ELR (cell line): ENCODE measurements around the gene STRN4.
"Not testable (repeated sequence)": the region's sequence is repeated elsewhere in the genome, so short reads cannot be mapped to it uniquely, and the experiment has no call there.

ENCODE experiments used
- DNase-seq: peaks from one replicate; pipeline ENCODE4 v3.0.0-alpha.2; 2015; ENCODE audit warnings: low read depth

STRN4 gene, protein sequence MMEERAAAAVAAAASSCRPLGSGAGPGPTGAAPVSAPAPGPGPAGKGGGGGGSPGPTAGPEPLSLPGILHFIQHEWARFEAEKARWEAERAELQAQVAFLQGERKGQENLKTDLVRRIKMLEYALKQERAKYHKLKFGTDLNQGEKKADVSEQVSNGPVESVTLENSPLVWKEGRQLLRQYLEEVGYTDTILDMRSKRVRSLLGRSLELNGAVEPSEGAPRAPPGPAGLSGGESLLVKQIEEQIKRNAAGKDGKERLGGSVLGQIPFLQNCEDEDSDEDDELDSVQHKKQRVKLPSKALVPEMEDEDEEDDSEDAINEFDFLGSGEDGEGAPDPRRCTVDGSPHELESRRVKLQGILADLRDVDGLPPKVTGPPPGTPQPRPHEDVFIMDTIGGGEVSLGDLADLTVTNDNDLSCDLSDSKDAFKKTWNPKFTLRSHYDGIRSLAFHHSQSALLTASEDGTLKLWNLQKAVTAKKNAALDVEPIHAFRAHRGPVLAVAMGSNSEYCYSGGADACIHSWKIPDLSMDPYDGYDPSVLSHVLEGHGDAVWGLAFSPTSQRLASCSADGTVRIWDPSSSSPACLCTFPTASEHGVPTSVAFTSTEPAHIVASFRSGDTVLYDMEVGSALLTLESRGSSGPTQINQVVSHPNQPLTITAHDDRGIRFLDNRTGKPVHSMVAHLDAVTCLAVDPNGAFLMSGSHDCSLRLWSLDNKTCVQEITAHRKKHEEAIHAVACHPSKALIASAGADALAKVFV

DNA sequence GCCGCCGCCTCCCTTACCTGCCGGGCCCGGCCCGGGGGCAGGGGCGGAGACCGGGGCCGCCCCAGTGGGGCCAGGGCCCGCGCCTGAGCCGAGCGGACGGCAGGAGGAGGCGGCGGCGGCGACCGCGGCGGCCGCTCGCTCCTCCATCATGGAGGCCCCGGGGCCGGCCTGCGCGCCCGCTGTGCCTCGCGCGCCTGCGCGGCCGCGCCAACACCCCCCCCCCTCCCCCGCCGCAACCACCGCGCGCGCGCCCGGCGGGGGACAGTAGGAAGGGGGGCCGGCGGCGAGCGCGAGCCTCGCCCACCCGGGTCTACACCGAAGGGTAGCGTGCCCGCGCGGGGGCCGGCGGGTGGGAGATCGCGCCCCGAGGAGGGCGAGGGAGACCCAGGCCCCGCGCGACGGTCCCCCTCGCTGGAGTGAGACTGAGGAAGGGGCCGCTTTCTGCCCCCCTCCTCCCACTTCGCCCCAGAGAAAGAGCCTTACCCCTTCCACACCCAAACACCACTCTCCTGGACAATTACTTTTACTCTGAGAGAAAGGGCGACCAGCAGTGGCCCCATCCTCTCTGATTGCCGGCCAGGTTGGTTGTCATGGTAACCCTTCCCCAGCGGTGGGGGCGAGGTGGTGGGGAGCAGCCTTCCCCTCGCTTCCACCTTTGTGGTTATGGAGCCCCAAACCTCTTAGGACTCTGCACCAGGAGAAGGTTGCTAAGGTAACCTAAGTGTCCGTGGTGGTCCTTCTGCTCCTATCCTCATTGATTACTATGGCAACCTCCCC lies at the start of gene STRN4:
Gene STRN4 (minus strand): TSS at position 170 of the 777 bp plus-strand sequence. CDS start 20 bp downstream, at position 150.
- peak; percentile 67 for DNase-seq

DNA sequence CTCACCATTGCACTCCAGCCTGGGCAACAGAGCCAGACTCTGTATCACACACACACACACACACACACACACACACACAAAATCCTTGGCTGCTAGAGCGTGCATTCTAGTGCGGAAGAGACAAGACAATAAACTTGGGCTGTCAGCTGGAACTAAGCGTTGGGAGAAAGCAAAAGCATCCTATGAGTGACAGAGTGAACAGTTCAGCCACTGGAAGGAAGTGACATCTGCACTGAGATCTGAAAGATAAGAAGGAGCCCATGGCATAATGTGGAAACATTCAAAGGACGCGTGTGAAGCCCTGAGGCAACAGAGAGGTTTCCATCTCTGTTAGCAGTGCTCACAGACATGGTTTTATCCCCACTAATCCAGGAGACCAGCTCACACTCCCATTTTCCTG lies 45.7 kb upstream of the STRN4 start:
- DNase-seq, result peak; percentile 75

DNA sequence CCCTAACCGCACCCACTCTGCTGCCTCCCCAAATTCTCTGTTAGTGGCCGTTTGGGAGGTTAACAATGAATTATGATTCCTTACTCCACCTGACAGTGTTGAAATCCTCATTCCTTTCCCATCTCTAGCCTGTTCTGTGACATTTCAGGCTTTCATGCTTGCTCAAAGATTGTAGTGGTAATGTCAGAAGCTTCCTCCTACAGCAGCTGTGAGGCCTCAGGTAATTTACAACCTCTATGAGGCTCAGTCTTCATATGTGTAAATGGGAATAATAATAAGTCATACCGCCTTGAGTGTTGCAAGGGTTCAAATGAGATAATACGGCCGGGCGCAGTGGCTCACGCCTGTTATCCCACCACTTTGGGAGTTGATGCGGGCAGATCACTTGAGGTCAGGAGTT lies 43.1 kb upstream of the STRN4 start:
- no peak for DNase-seq

DNA sequence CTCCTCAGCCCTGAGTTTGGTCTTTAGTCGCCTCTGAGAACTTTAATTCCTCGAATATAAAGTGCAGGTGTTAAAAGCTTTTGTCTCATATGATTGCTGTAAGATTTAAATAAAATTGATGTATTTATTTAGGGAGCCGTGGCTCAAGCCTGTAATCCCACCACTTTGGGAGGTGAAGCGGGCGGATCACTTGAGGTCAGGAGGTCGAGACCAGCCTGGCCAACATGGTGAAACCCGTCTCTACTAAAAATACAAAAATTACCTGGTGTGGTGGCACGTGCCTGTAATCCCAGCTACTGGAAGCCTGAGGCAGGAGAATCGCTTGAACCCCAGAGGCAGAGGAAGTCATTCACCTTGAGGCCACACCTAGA lies 42.7 kb upstream of the STRN4 start:
- DNase-seq, result no peak

DNA sequence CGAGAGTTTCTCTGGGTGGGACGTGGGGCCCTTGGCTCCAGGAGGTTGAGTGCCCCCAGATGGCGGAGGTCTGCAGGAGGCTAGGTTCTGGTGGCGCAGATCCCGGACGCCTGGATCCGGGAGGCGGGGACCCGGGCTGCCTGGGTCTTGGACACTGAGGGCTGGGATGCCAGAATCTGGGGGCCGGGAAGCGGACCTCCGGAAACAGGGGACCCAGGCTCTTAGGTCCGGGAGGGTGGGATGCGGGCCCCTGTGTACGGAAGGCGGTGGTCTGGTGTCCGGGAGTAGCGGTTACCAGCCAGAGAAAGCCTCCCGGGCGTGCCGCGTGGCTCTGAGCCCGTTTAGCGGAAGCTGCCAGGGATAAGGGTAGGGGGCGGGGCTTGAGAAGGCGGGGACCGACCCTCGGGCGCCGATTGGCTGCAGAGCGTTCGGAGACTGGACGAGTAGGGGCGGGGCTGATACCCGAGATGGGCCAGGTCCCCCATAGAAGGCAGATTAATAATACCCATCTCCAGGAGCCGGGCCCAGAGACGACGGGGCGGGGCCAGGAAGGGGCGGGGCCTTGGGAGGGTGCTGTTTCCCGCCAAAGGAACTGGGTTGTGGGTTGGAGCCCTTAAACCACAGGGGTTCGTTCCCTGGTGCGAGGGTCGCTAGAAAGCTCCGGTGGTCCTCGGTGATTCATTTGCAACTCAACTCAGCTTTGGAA lies 42.2 kb upstream of the STRN4 start, which contains the start of gene SLC1A5:
Gene SLC1A5 (minus strand): TSS at position 333 of the 706 bp plus-strand sequence. CDS start 629 bp downstream, outside the sequence.
- DNase-seq, result peak; percentile 98

DNA sequence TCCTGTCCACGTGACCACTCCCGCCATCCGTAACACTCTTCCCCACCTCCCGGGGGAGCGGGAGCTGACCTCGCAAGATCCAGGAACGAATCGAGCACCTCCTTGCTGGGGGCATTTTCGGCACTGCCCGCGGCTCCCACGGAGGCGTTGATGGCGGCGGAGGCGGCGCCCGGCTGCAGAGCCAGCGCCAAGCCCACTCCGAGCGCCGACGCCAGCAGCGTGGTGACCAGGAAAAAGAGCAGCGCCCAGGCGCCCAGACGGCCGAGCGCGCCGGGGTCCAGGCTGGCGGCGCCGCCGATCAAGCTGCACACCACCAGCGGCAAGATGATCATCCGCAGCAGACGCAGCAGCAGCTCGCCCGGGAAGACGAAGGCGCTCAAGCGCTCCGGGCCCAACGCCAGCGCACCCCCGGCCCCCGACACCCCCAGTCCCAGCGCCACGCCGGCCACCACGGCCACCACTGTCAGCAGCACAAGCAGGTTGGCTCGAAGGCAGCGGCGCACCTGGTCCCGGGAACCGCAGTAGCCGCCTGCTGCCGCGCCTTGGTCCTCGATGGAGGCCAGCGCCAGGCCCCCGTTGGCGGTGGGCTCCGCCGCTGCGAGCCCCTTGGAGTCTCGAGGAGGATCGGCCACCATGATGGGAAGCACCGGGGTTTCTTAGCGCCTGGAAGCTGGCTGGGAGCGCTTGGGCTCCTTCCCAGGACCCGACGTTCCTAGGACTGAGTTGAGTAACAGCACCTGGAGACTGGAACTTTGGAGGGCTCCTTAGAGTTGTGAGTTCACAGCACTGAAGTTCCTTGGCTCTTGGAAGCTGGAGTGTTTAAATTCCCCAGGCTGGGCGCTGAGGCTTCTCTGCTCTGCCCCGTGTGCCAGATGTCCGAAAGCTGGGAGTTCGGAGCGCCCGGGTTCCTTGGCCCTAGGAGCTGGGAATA lies 41.3 kb upstream of the STRN4 start:
- DNase-seq, result peak; percentile 79

DNA sequence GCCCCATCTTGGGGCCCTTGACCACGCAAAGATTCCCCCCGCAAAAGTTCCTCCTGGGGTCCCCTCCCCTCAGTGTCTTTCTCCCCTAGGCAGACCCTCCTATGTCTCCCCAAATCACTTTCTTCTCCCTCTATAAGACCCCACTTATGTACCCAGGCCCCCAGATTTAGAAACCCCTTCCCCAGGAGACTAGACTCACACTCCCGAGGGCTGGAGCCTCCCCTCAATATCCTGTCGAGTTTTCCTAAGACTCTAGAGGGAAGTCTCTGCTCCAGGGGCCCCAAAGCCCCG lies 40.7 kb upstream of the STRN4 start:
- DNase-seq, result no peak

DNA sequence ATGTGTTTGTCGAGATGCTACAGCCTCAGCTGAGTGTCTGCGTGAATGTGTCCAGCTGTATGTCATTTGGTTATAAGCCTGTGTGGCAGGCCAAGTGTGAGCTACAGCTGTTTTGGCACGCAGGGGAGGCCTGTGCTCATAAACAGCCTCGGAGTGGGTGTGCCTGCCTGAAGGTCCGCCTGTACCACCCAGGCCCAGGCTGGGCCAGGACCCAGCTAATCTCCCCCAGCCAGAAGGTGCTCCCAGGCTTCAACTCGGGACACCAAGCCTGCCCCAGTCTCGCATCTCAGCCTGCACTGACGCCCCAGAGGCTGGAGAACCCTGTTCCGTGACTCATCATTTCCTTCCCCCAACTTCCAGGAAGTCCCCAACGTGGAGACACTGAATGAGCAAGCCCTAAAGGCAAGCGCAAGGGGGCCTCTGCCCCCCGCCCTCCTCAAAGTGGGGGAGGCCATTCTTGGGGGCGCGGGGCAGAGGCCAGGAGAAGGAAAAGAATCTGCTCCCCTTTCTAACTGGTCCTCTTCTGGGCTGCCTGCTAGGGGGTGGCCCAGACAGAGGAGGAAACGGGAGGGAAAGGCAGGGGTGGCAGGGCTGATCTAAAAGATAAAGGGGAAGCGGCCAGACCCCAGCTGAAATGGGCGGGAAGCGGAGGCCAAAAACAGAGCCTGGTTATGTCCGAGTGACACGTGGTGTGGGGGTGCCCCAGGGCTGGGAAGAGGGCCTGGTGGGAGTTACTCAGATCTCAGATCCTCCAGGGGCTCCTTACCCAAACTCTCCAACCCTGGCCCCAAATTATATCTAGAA lies 40.2 kb upstream of the STRN4 start:
- peak; percentile 94 for DNase-seq

DNA sequence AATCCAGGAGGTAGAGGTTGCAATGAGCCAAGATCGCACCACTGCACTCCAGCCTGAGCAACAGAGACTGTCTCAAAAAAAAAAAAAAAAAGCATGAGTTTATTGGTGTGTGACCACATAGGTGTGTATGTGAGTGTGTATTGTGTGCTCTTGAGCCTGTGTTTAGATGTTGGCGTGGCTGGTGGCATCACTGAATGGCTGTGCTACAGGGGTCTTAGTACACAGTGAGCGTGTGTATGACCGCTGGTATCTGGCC lies 39.7 kb upstream of the STRN4 start:
- no peak for DNase-seq

DNA sequence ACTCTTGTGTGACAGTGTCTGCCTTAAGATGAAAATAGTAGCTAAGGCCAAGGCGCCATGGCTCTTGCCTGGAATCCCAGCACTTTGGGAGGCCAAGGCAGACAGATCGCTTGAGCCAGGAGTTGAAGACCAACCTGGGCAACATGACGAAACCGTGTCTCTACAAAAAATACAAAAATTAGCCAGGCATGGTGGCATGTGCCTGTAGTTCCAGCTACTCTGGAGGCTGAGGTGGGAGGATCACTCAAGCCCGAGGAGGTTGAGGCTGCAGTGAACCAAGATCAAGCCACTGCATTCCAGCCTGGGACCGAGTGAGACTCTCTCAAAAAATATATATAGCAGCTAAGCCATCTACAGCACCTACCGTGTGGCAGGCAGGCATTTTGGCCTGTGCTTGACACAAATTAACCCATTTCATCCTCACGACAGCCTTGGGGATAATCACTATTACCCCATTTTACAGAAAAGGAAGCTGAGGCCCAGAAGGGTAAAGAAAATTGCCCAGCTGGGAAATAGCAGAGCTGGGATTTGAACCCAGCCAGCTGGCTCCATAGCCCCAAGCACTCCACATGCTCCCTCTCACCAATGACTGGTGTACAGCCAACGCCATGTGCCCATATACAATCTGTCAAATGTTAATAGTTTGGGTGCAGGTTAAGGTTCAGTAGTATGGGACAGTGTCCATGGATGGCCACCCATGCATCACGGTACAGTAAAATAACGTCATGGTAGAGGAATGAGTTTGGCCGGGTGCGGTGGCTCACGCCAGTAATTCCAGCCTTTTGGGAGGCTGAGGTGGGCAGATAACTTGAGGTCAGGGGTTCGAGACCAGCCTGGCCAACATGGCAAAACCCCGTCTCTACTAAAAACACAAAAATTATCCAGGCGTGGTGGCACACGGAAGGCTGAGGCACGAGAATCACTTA lies 39.1 kb upstream of the STRN4 start:
- DNase-seq, result no peak

DNA sequence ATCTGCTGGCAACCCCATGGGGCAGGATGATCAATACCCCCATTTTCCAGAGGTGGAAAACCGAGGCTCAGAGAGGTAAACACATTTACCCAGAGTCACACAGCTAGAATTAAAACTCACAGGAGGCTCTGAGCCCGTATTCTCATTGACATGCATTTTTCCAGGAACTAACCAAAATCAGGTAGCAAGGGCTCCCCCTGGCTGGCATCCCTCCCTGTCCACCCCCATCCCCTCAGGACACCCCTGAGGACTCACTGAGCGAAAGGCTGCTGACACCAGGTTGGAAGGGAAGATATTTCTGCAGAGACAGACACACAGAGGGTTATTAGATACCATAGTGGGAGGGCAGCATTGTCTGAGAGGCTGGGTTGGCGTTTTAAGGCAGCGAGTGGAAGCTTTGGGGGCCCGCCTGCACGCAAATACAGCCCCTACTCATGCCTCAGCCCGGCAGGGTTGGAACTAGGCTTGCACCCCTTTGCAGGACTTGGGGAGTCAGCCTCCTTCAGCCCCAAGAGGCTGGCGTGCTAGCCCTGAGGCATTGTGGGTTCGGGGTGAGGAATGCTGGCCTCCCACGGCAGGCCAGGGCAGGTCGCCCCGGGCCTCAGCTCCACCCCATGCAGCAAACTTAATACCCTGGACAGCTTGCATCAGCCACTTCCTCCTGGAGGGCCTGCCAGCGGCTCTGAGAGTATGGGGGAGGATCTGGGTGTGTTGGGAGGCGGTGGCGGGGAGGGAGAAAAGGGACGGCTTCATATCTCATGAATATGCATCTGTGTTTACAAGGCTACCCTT lies 38.2 kb upstream of the STRN4 start:
- peak; percentile 92 for DNase-seq

DNA sequence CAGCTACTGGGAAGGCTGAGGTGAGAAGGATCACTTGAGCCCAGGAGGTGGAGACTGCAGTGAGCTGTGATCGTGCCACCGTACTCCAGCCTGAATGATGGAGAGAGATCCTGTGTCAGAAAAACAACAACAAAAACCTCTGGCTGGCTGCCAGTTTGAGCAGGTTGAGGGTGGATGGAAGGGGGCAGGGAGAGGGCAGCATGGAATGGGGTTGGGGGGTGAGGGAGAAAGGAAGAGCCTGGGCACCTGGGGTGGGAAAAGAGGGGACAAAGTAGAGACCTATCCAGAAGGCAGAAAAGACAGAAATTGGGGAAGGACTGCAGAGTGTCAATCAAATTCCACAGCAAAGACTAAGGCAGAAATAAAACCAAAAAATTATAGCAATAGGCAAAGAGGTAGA lies 37.4 kb upstream of the STRN4 start:
- no peak for DNase-seq

DNA sequence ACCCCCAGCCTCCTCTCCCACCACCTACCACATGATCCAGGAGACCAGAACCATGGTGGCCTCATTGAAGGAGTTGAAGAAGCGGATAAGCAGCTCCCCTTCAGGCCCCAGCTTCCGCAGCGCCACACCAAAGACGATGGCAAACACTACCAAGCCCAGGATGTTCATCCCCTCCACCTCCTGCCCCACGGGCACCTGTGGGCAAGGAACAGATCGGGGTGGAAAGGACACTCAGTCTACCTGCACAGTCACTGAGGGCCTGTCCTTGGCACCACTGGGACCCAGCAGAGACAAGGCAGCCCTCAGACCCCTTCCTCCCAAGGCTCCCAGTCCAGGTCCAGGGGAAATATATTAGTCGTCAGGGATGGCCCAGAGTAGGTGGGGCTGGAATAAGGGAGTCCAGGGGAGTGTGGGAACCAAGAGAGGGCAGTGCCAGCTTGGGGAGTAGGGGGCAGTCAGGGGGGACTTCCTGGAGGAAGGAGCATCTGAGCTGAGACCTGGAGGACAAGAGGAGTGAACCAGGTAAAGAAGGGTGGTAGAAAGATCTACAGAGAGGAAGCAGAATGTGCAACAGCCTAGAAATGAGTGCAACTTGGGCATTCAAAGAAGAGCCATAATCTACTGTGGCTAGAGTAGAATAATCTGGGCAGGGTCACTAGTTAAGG lies 36.2 kb upstream of the STRN4 start:
- no peak for DNase-seq

DNA sequence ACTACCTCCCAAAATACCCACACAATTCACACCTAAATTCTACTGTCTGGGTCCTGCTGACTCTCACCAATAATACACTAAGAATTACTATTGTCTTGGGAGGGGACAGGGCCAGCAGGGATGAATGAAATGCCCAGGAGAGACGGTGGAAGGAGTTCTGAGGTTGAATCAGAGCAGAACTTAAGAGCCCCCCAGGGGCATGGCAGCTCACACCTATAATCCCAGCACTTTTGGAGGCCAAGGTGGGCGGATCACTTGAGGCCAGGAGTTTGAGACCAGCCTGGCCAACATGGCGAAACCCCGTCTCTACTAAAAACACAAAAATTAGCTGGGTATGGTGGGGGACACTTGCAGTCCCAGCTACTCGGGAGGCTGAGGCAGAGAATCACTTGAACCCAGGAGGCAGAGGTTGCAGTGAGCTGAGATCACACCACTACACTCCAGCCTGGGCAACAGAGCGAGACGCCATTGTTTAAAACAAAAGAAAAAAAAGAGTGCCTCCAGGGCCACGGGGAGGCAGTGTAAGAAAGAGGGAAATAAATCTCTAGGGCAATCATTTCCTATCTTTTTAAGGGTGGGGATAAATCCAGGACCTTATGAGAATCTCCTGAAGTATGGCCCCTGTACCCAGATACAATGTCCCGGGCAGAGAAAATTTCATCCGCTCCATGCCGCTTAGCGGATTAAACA lies 31.9 kb upstream of the STRN4 start:
- DNase-seq, result not testable (repeated sequence)

DNA sequence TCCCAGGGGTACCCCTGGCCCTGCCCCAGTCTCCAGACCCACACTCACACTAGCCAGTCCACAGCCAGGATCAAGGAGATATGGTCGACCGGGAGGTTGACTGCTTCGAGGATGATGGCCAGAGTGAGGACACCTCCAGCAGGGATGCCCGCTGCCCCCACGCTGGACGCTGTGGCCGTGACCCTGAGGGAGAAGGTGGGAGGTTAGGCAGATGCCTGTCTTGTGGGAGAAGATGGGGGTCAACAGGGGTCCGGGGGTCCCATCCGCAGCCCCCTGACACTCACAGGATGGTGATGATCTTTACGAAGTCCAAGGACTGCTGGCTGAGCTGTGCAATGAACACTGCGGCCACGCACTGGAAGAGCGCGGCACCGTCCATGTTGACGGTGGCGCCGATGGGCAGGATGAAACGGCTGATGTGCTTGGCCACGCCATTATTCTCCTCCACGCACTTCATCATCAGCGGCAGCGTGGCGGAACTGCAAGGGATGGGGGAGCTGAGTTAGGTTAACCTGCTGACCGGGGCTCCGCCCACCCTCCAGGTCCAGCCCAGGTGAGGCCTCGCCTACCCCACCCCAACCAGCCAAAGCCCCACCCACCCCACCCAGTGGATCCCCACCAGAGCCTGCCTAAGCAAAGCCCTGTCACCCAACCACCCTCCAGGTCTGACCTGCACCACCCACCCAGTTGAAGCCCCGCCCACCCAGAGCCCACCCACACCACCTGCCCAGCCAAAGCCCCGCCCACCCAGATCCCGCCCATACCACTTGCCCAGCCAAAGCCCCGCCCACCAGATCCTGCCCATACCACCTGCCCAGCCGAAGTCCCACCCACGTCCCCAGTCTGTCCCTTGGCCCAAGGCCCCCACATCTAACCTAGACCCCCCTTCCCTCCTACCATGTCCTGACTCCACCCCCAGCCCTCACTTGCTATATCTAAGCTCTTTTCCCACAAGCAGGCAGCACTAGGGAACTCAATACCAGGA lies 31.0 kb upstream of the STRN4 start:
- no peak for DNase-seq

DNA sequence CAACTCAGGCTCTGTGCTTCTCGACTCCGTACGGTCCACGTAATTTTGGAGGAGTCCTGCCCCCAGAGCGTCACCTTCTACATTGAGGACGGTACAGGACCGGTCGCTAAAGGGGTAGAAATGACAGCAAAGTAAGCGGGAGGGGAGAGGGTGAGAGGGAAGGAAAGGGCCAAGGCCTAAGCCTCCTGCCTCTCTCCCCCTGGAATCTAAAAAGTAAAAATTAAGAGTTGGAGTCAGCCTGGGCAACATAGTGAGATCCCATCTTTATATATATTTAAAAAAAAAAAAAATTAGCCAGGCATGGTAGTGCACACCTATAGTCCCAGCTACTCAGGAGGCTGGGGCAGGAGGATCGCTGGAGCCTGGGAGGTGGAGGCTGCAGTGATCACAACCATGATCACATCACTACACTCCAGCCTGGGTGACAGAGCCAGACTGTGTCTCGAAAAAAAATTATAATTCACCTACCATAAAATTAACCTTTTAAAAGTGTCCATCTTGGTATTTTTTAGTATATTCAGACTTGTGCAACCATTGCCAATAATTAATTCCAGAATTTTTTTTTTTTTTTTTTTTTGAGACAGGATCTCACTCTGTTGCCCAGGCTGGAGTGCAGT lies 29.5 kb upstream of the STRN4 start:
- DNase-seq, result no peak
